HFFc6 (cell line): ENCODE data around the gene KRT3. TPM values are rescaled to one million over a fixed set of nuclear protein-coding genes. Genes with fewer than 3 reads are reported as not detected.

Source experiments
- DNase-seq: peaks from one replicate; pipeline ENCODE4 v3.0.0-alpha.2; 2018
- H3K27ac Mint-ChIP-seq: 2 replicates; pipeline ENCODE4 v1.8.0; 2020; ENCODE audit warnings: mild to moderate bottlenecking, mixed read lengths
- H3K27me3 Mint-ChIP-seq: 2 replicates; pipeline ENCODE4 v1.8.0; 2021; ENCODE audit warnings: mild to moderate bottlenecking, moderate library complexity, mixed read lengths; ENCODE audit not compliant: insufficient read depth
- H3K36me3 Mint-ChIP-seq: 2 replicates; pipeline ENCODE4 v1.8.0; 2021; ENCODE audit warnings: low read depth, mixed read lengths
- H3K4me1 Mint-ChIP-seq: 2 replicates; pipeline ENCODE4 v1.8.0; 2020; ENCODE audit warnings: low read depth, mixed read lengths
- H3K4me3 Mint-ChIP-seq: 2 replicates; pipeline ENCODE4 v1.8.0; 2020; ENCODE audit warnings: mild to moderate bottlenecking, moderate library complexity, mixed read lengths
- H3K9me3 Mint-ChIP-seq: 2 replicates; pipeline ENCODE4 v1.8.0; 2020; ENCODE audit warnings: mild to moderate bottlenecking, mixed read lengths
- total RNA-seq, 6 experiments: library from RNA; stranded (reverse); fragmentation: NEBNext Ultra II Directional; extraction: Animal tissue kit (Norgen Biotek cat#: 25700); gene quantifications; 2 replicates in 1 of 6; 3 replicates in 5 of 6; pipeline ENCODE4 v1.2.3, GENCODE V29; 2021
- TF ChIP-seq, protein P1 (sequence below): fragments of 200-600 bp; sonication (generic); IDR thresholded peaks from 2 replicates; pipeline ENCODE4 v1.5.0; 2021; ENCODE audit warnings: antibody characterized with exemption, mild to moderate bottlenecking

Gene KRT3
- total RNA-seq, 6 experiments from 2014 or later: not detected

DNA sequence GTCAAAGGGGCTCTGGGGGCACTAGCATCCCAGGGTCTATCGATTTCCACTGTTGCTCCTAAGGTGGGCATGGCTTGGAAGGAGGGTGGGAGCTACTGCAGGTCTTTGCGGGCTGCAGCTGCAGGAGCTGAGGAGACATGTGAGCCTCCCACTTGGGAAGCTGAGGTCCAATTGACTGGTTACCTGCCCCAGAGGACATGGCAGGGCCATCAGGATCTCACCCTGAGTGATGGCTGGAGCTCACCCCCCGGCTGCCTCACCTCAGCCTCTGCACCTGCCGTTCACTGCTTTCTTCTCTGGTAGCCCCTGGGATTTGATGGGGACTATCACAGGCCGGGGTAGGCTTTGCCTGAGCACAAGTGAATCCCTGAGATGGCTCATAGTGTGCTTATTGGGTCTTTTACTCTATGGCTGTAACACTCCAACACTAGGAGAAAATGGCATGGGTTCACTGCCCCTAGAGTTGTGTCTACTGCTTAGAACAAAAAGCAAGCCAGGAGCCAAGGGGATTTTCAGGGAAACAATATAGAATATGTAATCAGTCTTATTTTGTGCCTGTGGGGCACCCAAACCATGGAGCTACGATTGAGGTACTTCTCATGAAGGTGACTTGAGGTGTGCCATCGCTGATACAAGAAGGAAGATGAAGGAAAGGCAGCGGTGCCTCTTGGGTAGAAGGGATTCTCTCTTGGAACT lies 21.2 kb upstream of the KRT3 start:
- Mint-ChIP-seq H3K4me3 (no peak overlapping the region), H3K27me3 (peaks cover 45% of the 10 kb centered on the region), H3K36me3 (no peaks in the 10 kb centered on the region), H3K27ac (no peak overlapping the region), H3K4me1 (peaks cover 14% of the 10 kb centered on the region), H3K9me3 (no peaks in the 10 kb centered on the region)
- no peak for DNase-seq
- TF ChIP-seq, protein P1, sequence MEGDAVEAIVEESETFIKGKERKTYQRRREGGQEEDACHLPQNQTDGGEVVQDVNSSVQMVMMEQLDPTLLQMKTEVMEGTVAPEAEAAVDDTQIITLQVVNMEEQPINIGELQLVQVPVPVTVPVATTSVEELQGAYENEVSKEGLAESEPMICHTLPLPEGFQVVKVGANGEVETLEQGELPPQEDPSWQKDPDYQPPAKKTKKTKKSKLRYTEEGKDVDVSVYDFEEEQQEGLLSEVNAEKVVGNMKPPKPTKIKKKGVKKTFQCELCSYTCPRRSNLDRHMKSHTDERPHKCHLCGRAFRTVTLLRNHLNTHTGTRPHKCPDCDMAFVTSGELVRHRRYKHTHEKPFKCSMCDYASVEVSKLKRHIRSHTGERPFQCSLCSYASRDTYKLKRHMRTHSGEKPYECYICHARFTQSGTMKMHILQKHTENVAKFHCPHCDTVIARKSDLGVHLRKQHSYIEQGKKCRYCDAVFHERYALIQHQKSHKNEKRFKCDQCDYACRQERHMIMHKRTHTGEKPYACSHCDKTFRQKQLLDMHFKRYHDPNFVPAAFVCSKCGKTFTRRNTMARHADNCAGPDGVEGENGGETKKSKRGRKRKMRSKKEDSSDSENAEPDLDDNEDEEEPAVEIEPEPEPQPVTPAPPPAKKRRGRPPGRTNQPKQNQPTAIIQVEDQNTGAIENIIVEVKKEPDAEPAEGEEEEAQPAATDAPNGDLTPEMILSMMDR: no peak

GRCh38 chr12:52815676-52816588 lies 20.0 kb upstream of the KRT3 start:
- H3K9me3 Mint-ChIP-seq: no peaks in the 10 kb centered on the region
- H3K4me3 Mint-ChIP-seq: no peak overlapping the region
- no peak for DNase-seq
- H3K36me3 Mint-ChIP-seq: no peaks in the 10 kb centered on the region
- H3K27ac Mint-ChIP-seq: no peak overlapping the region
- TF ChIP-seq, protein P1: no peak
- H3K27me3 Mint-ChIP-seq: peaks cover 55% of the 10 kb centered on the region
- H3K4me1 Mint-ChIP-seq: peaks cover 9% of the 10 kb centered on the region

- peaks cover 50% of the 10 kb centered on the region for H3K27me3 Mint-ChIP-seq
- no peaks in the 10 kb centered on the region for H3K36me3 Mint-ChIP-seq
- H3K27ac Mint-ChIP-seq: no peak overlapping the region
- no peak for DNase-seq
- TF ChIP-seq, protein P1: no peak
- peaks cover 9% of the 10 kb centered on the region for H3K4me1 Mint-ChIP-seq
- no peaks in the 10 kb centered on the region for H3K9me3 Mint-ChIP-seq
- no peak overlapping the region for H3K4me3 Mint-ChIP-seq
Measured at GRCh38 chr12:52815161-52815560, 19.2 kb upstream of the KRT3 start.

DNA sequence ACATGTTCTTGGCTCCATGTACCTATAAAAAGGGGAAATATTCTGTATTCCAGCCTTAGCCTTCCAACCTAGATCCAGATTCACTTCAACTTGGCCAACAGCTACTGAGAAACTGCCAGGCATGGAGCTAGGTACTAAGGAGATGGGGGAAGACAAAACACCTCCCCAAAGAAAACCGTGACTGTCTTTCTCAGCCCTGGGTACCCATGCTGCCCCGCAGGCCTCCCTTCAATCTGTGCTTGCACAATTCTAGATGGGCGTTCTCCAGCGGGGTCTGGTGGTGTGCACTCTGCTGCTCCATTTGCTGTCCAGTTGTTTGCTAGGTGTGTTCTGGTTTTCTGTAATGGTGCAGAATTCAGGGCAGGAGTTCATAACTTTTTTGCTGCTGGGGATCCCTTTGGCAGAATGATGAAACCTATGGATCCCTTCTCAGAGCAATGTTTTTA lies 18.8 kb upstream of the KRT3 start:
- TF ChIP-seq, protein P1: no peak
- H3K27ac Mint-ChIP-seq: no peak overlapping the region
- peaks cover 9% of the 10 kb centered on the region for H3K4me1 Mint-ChIP-seq
- no peaks in the 10 kb centered on the region for H3K36me3 Mint-ChIP-seq
- H3K9me3 Mint-ChIP-seq: no peaks in the 10 kb centered on the region
- H3K4me3 Mint-ChIP-seq: no peak overlapping the region
- DNase-seq: no peak
- H3K27me3 Mint-ChIP-seq: peaks cover 48% of the 10 kb centered on the region

- peak; percentile 43 for DNase-seq
- no peaks in the 10 kb centered on the region for H3K36me3 Mint-ChIP-seq
- no peak within 1 kb of the TSS for H3K4me3 Mint-ChIP-seq
- H3K9me3 Mint-ChIP-seq: no peaks in the 10 kb centered on the region
- no peak within 1 kb of the TSS for H3K27ac Mint-ChIP-seq
- H3K4me1 Mint-ChIP-seq: peaks cover 9% of the 10 kb centered on the region
- H3K27me3 Mint-ChIP-seq: peaks cover 45% of the 10 kb centered on the region
- TF ChIP-seq, protein P1: no peak
Measured at GRCh38 chr12:52813885-52814709, 18.2 kb upstream of the KRT3 start, which contains the start of gene KRT4. KRT4 (minus strand) TSS chr12:52814116; CDS start chr12:52814058, 58 bp downstream.
